GM12875 (cell line): ENCODE measurements around the gene ATXN10.

Experiments used
- H3K4me3 ChIP-seq: one replicate; pipeline ENCODE4 v1.5.1; 2011; ENCODE audit warnings: low read depth, low read length, control low read depth
- TF ChIP-seq, protein P1 (sequence below): IDR thresholded peaks from 2 replicates; pipeline ENCODE4 v1.5.1; 2011; ENCODE audit warnings: low read depth, mild to moderate bottlenecking, control low read depth, inconsistent platforms, low read length, moderate library complexity, borderline replicate concordance; ENCODE audit not compliant: insufficient read depth

Gene ATXN10

DNA sequence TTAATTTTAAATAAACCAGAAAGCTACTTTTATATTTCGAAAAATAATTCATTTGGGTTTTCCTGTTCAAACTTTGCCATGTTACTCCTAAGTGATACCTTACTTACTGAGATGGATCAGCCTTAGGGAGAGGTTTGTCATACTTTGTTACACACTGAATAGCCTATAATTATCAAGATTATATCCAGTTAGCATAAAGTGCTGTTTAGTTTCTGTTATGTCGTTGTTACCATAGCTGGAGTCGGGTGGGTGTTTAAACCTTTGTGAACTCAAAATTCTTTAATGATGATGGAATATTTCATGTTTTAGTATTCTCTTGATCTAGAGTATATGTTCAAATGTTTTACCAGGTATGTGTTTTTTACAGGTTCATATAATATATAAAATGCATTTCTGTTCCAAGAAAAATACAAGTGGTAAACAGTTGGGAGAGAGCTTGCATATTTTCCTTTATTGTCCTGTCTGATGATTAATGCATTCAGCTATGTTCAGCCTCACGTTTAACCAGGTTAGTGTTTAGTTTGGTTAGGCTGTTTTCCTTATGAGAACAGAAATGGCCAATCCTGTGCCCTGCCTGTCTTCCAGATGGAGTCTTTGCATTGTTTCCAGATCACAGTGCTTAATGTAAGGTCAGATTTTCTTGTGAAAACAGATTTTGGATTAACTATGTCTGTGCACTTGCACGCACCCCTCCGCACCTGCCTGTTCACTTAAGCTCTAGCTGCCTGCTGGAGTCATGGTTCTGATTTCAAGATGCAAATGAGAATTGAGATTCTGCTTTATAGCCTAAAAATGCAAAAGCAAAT is 105.6 kb downstream of the ATXN10 start:
- no peak overlapping the region for H3K4me3 ChIP-seq
- TF ChIP-seq, protein P1, sequence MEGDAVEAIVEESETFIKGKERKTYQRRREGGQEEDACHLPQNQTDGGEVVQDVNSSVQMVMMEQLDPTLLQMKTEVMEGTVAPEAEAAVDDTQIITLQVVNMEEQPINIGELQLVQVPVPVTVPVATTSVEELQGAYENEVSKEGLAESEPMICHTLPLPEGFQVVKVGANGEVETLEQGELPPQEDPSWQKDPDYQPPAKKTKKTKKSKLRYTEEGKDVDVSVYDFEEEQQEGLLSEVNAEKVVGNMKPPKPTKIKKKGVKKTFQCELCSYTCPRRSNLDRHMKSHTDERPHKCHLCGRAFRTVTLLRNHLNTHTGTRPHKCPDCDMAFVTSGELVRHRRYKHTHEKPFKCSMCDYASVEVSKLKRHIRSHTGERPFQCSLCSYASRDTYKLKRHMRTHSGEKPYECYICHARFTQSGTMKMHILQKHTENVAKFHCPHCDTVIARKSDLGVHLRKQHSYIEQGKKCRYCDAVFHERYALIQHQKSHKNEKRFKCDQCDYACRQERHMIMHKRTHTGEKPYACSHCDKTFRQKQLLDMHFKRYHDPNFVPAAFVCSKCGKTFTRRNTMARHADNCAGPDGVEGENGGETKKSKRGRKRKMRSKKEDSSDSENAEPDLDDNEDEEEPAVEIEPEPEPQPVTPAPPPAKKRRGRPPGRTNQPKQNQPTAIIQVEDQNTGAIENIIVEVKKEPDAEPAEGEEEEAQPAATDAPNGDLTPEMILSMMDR: no peak

DNA sequence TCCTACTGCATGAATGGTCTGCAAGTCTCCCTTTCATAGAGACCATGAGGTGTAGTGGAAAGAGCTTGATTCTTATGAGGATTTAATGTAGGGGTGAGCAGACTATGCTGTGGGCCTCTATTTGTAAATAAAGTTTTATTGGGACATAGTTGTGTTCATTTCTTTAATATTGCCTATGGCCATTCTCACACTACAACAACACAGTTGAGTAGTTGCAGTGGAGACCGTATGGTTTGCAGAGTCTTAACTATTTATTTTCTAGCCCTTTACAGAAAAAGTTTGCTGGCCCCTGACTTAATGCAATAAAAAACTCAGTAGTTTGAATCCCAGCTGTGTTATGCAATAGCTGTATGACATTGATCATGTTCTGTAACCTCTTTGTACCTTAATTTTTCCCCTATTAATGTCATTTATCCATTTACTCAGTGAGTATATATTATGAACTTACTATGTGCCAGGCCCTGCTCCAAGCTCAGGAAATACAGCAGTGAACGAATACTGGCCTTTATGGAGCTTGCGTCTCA is 106.3 kb downstream of the ATXN10 start:
- no peak overlapping the region for H3K4me3 ChIP-seq
- TF ChIP-seq, protein P1: no peak

- H3K4me3 ChIP-seq: no peak overlapping the region
- TF ChIP-seq, protein P1: no peak
Observed at GRCh38 chr22:45781459-45781858, 109.8 kb downstream of the ATXN10 start.

DNA sequence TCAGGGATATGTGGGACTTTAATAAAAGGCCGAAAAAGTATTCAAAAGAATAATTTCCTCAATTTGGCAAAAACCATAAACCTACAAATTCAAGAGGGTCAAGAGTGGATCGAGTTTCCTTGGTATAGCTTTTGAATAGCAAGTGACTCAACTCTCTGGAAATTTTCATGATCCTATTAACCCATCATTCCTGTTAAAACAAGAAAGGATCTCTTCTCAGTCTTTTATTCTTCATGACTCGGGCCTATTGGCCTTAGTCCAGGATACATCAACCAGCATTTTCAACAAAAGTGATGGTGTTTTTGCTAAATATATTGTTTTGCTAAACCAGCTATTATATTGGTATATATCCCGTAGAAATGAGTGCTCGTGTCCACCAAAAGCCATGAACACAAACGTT is 110.3 kb downstream of the ATXN10 start:
- no peak overlapping the region for H3K4me3 ChIP-seq
- TF ChIP-seq, protein P1: no peak

DNA sequence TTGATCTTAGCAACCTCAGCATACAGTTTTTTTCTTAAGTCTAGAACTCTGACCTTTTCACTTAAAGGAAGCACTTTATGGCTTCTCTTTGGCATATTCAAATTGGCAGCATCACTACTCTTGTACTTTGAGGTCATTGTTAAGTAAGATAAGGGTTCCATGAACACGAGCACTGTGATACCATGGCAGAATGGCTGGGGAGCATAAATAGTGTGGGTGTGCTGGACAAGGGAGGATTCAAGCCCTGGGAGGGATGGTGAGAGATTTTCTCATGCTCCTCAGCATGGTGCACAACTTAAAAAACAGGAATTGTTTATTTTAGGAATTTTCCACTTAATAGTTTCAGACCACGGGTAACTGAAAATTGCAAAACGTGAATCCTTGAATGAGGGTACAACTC is 111.4 kb downstream of the ATXN10 start:
- TF ChIP-seq, protein P1: no peak
- H3K4me3 ChIP-seq: no peak overlapping the region

GRCh38 chr22:45783690-45784089 is 112.1 kb downstream of the ATXN10 start:
- no peak overlapping the region for H3K4me3 ChIP-seq
- TF ChIP-seq, protein P1: no peak
